Right lobe of liver (tissue), 6 donors: Measurements from ENCODE around the gene TSFM. TPM values are rescaled to one million over a fixed set of nuclear protein-coding genes. Genes with fewer than 3 reads are reported as not detected.

Experiments
- ATAC-seq, 4 donors: fragments of 200-7000 bp; cut with Tn5 transposase; one replicate each; pipeline ENCODE4 v1.9.1; 2020; ENCODE audit warnings: mild to moderate bottlenecking in 4 of 4, moderate library complexity in 4 of 4
- DNase-seq, 3 donors: peaks; one replicate each; pipeline ENCODE4 v3.0.0-alpha.2; 2020
- H3K27ac ChIP-seq, 3 donors: fragments of 200-600 bp; one replicate each; pipeline ENCODE4 v1.8.0; 2022
- H3K27me3 ChIP-seq, 2 donors: fragments of 200-600 bp; one replicate each; pipeline ENCODE4 v1.8.0; 2022
- H3K36me3 ChIP-seq, 4 donors: fragments of 200-600 bp; sonication (generic) in 1 of 4; one replicate each; pipeline versions ENCODE4 v1.5.1 to v1.8.0; 2017 to 2022; ENCODE audit warnings: control low read depth in 1 of 4
- H3K4me1 ChIP-seq, 4 donors: fragments of 200-600 bp; sonication (generic) in 1 of 4; one replicate each; pipeline versions ENCODE4 v1.5.1 to v1.8.0; 2017 to 2022; ENCODE audit warnings: control low read depth in 1 of 4
- H3K4me3 ChIP-seq, 3 donors: fragments of 200-600 bp; one replicate each; pipeline ENCODE4 v1.8.0; 2022
- H3K9me3 ChIP-seq, 4 donors: fragments of 200-600 bp; sonication (generic) in 1 of 4; one replicate each; pipeline versions ENCODE4 v1.5.1 to v1.8.0; 2017 to 2022; ENCODE audit warnings: control low read depth in 1 of 4
- CTCF ChIP-seq, 4 donors: fragments of 200-600 bp in 3 of 4; fragments of 450-650 bp in 1 of 4; IDR thresholded peaks; one replicate each; pipeline versions ENCODE4 v1.5.1 to v1.8.0; 2016 to 2022; ENCODE audit warnings: antibody characterized with exemption in 4 of 4, mild to moderate bottlenecking in 2 of 4
- POLR2A ChIP-seq: fragments of 450-650 bp; IDR thresholded peaks from one replicate; pipeline ENCODE4 v1.6.1; 2017; ENCODE audit warnings: antibody characterized with exemption, mild to moderate bottlenecking
- WGBS: methylation state at CpG from one replicate; pipeline ENCODE4 v1.1.6; 2018; ENCODE audit warnings: low coverage, low lambda C conversion rate; ENCODE audit not compliant: insufficient coverage; ENCODE audit errors: missing lambda C conversion rate; 5-methylcytosine and 5-hydroxymethylcytosine counted together
- intact Hi-C, 2 donors: fragments of 100-400 bp; cut with DNase I; formaldehyde crosslinking; loops; one replicate each; pipeline versions ENCODE4 v1.11.2 to v1.14.1; 2022
- total RNA-seq, 6 experiments: library from RNA; depleted of rRNA in 2 of 6; stranded (reverse); fragments of >200 nt in 2 of 6; fragmentation: NEBNext Ultra II Directional in 3 of 6; extraction: Animal tissue kit (Norgen Biotek cat#: 25700) in 3 of 6; gene quantifications; one replicate each; pipeline versions ENCODE4 v1.1.0 to v1.2.4, GENCODE V29; 2016 to 2023
- donor health status: DM: no; HTN: yes; CAD: no.
- donor health status: DM: no; HTN: no; CAD: no.
- donor health status: DM: no; HTN: no; CAD: no.
- donor health status: DM: no; HTN: yes; CAD: no.
- donor health status: DM: no; HTN: yes; CAD: no.

TSFM gene
- total RNA-seq, 6 experiments from 2014 or later = 25.6 to 40.2 (median 30.9) TPM

- DNase-seq (no peak), ATAC-seq (no peak)
- Histone ChIP-seq H3K27ac (no peak overlapping the region), H3K9me3 (no peaks in the 10 kb centered on the region), H3K36me3 (no peaks in the 10 kb centered on the region), H3K4me3 (no peak overlapping the region), H3K27me3 (peaks cover 4 to 9% of the 10 kb centered on the region in 2 donors), H3K4me1 (peaks cover 0 to 19% (median 0%) of the 10 kb centered on the region in 4 donors)
- intact Hi-C loops = no loop called here
- WGBS = 75% methylated on average over 4 of the region's 4 CpGs
- no peak for TF ChIP-seq CTCF (IDR thresholded peaks at IDR 0.05)
- TF ChIP-seq POLR2A = no peak
Observed at GRCh38 chr12:57761391-57761998, 21.1 kb upstream of the TSFM start.

GRCh38 chr12:57762463-57762862 lies 20.1 kb upstream of the TSFM start:
- Histone ChIP-seq H3K4me1 (peaks cover 0 to 16% (median 0%) of the 10 kb centered on the region in 4 donors), H3K27ac (no peak overlapping the region), H3K27me3 (peaks cover 4 to 9% of the 10 kb centered on the region in 2 donors), H3K9me3 (no peaks in the 10 kb centered on the region), H3K36me3 (no peaks in the 10 kb centered on the region), H3K4me3 (no peak overlapping the region)
- DNase-seq (no peak), ATAC-seq (no peak)
- 83% methylated on average over 2 of the region's 2 CpGs for WGBS
- TF ChIP-seq CTCF (IDR thresholded peaks at IDR 0.05) (no peak), POLR2A (no peak)
- intact Hi-C loops = no loop called here

DNA sequence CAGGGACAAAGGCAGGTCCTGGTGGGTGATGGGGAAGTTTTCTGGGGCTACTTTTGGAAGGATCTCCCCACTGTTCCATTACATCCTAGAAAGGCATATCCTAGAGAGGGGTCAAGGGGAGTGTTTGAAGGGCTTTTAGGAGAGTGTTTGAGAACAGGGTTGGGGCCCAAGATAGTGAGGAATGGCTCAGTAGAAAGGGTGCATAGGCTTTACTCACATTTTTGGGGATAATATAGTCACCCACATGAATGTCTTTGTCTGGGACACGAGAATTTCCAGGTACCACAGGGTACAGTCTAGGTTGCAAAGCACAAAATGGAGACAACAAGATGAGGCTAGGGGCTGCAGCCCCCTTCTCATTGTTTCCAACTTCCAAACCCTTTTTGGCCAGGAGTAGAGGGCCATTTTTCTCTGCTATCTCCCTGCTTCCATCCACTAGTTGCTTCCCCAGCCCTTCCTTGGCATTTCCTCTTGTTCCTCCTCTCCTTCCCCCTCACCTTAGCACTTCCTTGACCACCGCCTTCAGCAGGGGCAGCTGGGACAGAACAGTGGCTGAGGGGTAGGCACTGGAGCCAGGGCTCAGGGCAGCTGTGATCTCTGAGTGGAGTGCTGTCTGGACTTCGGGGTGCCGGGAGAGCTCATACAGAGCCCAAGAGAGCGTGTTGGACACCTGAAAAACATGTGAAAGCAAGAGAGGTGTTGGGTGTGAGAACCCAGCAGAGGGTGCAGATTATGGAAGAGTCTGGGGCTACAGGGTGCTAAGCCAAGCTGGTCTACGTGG lies 18.5 kb upstream of the TSFM start:
- Histone ChIP-seq H3K36me3 (no peaks in the 10 kb centered on the region), H3K9me3 (no peaks in the 10 kb centered on the region), H3K4me1 (peaks cover 0 to 16% (median 0%) of the 10 kb centered on the region in 4 donors), H3K27me3 (peaks cover 4 to 9% of the 10 kb centered on the region in 2 donors), H3K4me3 (no peak overlapping the region), H3K27ac (no peak overlapping the region)
- intact Hi-C loops = no loop called here
- ATAC-seq = no peak
- DNase-seq = no peak
- 80% methylated on average over 4 of the region's 6 CpGs for WGBS
- no peak for TF ChIP-seq CTCF (IDR thresholded peaks at IDR 0.05)
- TF ChIP-seq POLR2A = no peak

GRCh38 chr12:57764662-57765002 lies 18.0 kb upstream of the TSFM start:
- H3K27ac ChIP-seq = no peak overlapping the region
- peak overlapping the region in 1 of 3 donors; percentile 35 for H3K4me3 ChIP-seq
- no peaks in the 10 kb centered on the region for H3K36me3 ChIP-seq
- 28% methylated on average over 3 of the region's 17 CpGs for WGBS
- DNase-seq (no peak), ATAC-seq (peak in 3 of 4 donors; percentile 10 to 17 (median 13))
- H3K9me3 ChIP-seq = no peaks in the 10 kb centered on the region
- intact Hi-C loops = no loop called here
- peaks cover 0 to 16% (median 0%) of the 10 kb centered on the region in 4 donors for H3K4me1 ChIP-seq
- peaks cover 4 to 9% of the 10 kb centered on the region in 2 donors for H3K27me3 ChIP-seq
- TF ChIP-seq CTCF (IDR thresholded peaks at IDR 0.05) (no peak), POLR2A (no peak)
